AML-193 (cell line): ENCODE measurements around the gene RIMOC1.
A peak's percentile ranks its signal among the peaks of the same experiment; 100 is the strongest.
"Not testable (repeated sequence)": the region's sequence is repeated elsewhere in the genome, so short reads cannot be mapped to it uniquely, and the experiment has no call there.

Experiments used
- DNase-seq, 2 experiments: peaks; one replicate each; lab custom pipeline; 2025; lab: John Stamatoyannopoulos, UW

Gene RIMOC1

DNA sequence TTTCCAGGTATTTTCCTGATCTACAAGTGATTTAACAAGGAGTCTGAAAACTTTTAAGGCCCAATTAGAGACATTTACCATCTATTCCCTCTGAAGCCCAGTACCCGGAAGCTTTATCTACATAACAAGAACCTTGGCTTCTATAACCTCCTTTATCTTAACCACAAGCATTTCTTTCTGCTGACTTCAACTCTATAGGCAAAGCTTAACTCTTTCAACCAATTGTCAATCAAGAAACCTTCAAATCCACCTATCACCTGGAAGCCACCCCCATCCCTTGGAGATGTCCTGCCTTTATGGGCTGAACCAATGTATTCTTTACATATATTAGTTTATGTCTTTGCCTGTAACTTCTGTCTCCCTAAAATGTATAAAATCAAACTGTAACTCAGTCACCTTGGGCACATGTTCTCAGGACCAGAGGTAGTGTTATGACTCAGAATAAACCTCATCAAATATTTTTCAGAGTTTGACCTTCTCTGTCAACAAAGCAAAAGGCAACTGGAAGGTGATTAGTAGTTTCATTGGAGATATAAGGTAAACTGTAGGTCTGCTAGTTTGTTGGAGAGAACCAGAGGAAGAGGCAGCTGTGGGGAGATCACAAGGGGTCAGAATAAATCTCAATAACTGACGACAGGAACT, 13.0 kb upstream of the RIMOC1 start:
- no peak for DNase-seq

DNA sequence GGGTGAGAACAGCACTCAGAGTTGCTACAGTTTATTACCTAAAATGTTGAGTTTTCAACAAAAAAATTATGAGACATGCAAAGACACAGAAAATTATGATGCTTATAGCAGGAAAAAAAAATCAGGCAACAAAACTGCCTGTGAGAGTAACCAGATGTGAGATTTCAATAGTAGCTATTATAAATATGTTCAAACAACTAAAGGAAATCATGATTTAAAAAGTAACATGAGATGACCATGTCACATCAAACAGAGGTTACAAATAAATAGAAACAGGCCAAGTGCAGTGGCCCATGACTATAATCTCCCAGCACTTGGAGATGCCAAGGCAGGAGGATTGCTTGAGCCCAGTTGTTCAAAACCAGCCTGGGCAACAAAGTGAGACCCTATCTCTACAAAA, 12.1 kb upstream of the RIMOC1 start:
- no peak for DNase-seq

DNA sequence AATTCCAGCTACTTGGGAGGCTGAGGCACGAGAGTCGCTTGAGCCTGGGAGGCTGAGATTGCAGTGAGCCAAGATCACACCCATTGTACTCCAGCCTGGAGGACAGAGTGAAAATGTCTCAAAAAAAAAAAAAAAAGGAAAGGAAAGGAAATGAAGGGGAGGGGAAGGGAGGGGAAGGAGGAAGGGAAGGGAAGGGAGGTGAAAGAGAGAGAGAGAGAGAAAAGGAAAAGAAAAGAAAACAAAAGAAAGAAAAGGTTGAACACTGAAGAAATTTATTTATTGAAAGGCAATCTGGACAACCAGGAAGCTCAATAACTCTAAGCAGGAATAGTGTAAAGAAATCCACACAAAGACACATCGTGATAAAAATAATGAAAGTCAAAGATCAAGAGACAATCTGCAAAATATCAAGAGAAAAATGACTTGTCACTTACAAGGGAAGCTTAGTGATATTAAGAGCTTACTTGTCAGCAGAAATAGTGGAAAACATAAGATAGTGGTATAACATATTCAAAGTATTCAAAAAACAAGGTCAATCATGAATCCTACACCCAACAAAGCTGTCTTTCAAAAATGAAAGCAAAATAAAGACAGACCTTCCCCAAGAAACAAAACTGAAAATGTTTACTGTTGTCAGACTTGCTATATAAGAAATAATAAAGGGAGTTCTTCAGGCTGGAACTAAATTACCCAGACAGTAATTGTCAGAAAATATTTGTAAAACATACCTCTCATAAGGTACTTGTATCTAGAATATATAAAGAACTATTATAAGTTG, 10.9 kb upstream of the RIMOC1 start:
- no peak for DNase-seq

DNA sequence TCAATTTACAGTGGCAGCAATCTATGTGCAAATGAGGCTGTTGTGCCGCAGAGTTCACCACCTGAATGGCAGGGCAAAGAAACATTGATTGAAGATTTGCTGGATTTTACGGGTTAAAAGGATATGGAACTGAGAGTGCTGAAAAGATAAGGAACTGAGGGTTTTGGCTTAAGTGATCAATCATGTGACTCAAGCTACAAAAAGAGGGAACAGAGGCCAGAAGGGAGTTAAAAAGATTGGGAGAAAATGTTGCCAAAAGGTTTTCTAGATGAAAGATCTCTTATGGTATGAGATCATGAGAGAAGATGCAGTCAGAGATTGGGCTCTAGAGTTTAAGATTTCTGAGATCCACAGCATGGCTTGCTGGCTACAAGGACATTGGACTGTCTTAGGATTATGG, 7.9 kb upstream of the RIMOC1 start:
- no peak for DNase-seq

DNA sequence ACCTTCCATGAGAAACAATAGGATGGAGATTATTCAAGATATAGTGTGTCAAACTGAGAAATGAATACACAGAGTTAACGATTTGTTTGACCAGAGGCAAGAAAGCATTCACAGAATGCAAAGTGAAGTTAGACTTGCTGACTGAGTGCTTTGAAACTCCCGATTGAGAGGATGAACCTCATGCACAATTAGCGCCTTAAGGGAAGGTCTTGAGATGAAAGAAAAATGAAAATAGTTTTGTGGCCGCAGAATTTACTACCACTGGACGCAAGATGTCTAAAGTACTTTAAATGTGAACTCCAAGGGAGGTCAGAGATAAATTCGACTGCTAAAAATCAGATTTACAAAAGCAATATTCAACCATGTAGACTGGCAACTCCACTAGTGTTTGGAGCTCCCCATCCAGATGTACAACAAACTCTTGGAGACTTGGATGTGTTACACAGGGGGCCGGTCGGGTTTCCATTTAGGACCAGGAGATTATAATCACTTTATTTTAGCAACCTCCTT, 707 bp upstream of the RIMOC1 start:
- DNase-seq, result no peak

DNA sequence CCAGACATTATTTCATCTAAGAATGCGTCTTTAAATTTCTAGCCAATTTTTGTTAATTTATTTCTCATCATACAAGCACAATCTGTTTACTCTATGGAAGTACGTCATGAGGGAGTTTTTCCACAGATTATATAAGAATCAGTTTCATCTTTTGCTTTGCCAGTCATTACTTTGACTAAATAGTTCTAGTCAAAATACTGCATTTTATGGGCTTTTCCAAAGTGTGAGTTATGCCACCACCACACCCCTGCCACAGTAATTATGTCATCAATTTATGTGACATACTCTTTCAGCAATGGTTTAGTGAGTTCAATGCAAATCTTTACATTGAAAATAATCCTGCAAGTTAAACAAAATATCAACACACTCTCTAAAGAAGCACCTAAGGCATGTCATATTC, 2.0 kb downstream of the RIMOC1 start:
- no peak for DNase-seq

DNA sequence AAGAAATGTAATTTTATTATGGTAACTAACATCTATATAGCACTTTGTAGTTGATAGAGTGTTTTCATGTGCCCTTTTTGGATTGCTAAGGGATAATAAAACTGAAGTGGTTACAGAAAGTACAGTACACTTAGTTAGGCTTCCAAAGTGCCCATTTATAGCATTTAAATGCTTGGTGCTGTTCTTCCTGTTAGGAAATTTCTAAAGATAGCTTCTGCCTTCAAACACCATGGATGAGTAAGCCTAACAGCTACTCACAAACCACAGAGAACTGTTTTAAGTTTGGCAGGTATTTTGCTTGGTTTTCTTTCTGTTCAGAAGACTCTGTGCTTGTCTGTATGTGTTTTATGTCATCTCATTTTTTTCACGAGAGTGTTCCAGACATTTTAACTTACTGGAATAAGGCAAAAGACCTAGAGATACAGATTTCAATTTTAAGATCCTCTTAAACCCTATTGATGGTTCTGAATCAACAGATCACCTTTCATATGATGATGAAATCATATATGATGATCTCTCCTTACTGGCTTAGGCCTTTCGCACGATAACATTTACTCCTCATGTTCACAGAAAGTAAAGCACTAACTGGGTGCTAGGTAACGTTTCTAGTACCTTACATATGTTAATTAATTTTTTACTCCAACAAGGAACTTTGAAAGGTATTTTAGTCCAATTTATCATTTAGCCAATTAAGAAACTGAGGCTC, 4.4 kb downstream of the RIMOC1 start:
- DNase-seq, result peak; percentile 13 to 33

DNA sequence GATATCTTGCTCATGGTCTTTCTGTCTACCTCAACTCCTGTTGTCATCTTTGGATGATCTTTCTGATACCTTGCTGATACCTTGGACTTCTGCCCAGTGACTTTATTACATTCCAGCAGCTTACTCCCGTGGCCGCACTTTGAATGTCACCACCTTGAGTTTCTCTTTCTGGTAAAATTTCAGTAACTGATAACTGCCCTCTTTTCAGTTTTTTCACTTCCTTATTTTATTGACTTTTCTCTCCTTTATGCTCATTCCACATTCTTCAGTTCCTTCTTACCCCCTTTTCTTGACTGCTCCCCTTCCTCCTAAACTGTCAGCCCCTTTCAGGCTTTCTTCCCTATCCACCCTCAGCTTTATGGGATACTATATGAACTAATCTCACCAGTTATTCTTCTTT, 14.0 kb downstream of the RIMOC1 start:
- DNase-seq, result no peak

DNA sequence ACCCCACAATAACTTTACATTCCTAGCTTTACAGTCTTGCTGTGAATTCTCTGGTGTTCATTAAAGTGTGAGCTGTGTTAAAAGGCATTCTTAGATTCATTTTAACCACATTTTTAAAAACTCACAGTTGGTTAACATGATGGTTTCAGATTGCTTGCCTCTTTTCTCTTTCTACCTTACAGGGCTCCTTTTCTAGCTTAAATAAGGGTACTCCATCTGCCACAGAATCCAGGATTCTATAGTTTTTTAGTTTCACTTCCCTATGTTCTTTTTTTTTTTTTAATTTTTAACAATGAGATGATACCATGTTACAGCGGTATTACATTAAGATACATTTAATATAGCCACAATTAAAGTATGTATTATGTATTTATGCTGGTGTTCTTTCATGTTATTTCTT, 17.0 kb downstream of the RIMOC1 start:
- DNase-seq, result no peak

DNA sequence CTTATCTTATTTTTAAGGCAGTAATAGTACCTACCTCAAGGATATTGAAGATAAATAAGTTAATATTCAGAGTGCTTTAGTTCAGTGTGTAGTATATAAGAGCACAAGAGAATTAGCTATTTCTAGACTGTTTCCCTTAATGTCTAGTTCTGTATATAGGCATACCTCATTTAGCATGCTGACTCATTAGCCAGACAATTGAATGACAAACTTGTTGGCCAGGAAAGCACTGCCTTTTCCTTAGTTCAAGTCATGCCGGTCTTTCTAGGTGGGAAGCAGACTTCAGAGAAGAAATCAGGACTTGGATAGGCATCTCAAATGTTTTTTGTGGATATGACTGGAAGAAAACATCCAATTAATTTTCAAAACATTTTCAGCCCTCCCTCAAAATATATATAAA, 17.7 kb downstream of the RIMOC1 start:
- no peak for DNase-seq

DNA sequence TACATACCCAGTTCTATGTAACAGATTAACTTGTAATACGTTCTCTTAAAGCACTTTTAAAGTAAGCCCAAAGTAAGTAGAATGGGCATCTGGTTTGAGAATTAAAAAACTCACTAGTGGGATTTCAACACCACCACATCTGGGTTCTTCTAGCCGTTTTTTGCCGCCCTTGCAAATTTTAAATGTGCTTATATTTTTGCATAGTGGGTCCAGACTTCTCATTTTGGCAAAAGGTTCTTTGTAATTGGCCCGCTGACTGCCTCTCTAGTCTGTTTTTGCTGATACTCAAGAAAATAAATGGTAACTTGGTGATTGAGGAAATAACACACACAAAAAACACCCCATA, 20.4 kb downstream of the RIMOC1 start:
- no peak for DNase-seq

DNA sequence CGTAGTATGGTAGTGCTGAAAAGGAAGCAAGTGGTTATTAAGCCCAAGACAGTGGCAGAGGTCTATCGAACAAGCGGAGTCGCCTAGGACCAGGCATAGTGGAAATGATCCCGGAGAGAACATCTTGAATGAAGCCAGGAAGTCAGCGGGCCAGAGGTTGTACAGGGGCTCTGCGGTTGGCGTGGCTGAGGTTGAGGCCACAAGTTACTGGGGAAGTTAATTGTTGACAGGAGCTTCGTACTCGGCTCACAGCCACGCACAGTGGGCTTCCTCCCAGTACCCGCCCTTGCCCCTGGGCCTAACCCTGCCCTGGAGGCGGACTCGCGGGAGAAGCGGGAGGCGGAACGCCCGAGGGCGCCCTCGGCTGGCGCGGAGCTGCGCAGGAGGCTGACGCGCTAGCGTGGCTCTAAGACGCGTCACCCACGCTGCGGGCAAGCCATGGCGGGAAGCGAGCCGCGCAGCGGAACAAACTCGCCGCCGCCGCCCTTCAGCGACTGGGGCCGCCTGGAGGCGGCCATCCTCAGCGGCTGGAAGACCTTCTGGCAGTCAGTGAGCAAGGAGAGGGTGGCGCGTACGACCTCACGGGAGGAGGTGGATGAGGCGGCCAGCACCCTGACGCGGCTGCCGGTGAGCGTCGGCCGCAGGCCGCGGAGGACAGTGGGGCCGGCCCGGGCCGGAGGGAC, 20.9 kb downstream of the RIMOC1 start, which contains the start of gene FBXO4:
FBXO4 (plus strand) TSS at position 410 of the 683 bp plus-strand sequence; CDS start at position 439, 29 bp downstream.
- DNase-seq, result peak; percentile 84

DNA sequence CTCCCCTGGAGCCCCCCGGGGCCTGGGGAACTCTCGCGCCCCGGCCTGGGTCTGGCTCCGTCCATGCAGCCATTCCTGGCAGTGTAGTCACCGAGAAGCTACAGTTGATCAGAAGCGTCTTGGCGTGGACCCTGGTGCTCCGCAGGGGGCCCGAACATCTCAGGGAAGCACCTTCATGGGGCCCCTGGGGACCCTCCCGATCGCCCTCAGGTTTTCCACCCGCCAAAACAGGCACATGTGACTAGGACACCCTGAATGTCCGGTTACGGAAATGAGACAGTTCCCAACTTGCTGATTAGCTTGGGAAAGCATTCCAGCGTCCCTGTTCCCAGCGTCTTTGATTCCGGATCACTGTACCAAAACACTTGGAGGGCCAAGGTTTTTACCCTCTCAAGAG, 21.4 kb downstream of the RIMOC1 start:
- no peak for DNase-seq

DNA sequence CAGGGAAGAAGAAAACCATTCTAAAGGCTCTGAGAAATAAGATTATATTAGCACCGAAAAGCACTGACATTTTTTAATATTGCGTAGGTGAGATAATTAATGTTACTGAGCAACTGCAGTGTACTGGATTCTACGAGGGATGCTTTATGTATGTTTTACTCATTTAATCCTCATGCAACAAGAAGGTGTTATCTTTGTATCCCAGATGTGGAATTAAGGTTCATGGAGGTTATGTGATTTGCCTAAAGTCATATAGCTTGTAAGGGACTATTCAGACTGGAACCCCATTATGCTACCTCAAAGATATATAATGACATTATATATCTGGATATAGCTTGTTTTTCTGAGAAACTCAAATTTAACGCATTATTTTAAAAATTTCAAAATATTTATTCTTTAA, 23.5 kb downstream of the RIMOC1 start:
- no peak for DNase-seq

DNA sequence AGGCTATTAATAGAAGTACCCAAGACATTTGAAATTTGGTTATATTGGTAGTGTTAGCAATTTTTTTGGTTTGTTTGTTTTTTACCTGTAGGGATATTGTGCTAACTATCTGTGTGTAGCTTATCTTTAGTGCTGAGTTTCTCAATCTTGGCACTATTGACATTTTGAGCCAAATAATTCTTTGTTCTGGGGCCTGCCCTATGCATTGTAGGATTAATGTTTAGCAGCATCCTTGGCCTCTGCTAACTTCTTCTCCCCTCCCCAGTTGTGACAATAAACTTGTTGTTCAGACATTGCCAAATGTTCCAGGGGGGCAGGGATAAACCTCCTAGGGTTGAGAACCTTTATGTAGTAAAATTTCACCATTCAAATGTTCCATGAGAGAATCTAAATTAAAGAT, 24.9 kb downstream of the RIMOC1 start:
- no peak for DNase-seq

DNA sequence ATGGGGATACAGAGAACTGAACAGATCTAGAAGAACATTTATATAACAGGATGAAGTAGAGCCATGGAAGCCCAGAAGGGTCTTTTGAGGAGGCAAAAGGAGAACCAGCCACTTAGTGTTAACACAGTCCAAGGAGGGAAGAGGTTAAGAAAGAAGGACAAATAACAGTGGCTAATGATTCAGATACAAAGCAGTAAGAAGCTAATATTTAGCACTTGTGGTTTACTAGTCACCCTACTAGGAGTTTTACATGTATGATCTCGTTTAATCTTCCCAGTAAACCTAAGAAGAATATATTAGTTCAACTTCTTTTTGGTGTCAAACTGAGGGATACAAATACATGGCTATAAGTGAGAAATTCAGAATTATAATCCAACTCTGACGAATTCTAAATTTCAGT, 28.6 kb downstream of the RIMOC1 start:
- DNase-seq, result no peak

DNA sequence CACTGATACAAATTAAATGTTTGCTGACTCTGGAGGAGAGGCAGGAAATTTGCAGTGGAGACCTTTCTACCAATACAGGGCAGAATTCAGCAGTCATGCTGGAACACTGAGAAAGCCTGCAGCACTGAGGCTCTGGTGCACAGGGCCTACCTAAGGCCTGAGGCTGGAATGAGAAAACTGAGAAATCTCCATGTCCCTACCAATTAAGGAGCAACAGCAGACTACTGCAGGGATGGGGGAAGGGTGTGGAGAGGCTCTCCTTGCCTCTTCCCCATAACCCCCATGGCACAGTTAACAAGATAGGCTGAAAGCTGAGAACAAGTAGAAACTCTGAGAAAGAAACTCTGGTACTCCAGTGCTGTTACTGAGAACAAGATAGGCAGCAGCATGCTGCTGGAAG, 31.4 kb downstream of the RIMOC1 start:
- DNase-seq, result no peak

DNA sequence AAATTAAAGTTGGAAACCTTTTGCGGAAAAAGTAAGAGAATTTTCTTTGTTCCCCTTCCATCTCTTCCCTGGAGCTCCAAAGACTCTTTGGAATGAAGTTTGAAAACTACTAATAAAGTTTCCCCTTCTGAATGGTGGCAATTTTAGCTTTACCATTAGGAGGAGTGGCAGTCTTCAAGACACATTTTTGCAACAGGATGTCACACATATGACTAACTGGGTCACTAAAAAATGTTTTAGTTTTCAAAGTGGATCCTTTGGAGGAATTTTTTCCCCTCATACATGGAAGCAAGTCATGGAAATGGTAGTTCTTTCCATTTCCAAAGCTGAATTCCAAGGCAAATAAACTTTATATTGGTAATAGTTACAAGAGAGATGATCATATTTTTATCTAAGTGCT, 36.5 kb downstream of the RIMOC1 start:
- DNase-seq, result no peak

DNA sequence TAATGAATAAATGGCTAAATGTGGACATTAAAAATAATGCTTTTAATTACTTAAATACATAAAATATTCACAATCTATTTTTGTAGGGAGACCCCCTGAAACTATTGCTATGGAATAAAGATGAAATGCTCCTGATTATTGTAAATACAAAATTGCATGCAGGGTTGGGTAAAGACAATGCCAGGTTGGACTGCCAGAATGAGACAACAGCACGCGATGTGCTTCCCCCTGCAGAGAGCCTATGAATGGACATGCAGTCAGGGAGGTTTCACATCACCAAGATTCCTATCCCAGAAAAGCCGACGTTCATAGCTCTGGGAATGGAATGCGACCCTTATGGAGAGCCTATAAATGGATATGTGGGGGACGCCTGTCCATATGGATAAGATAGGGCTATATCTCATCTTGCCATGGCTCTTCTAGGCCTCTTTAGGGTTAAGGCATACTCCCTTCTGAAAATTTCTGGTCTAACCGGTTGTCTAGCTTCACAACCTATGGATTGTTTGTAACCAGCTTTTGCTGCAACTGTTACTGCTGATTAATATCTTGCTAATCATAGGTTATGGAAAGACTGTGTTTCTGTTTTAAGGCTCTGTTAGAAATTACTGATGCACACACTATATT, 41.3 kb downstream of the RIMOC1 start:
- DNase-seq, result not testable (repeated sequence)

DNA sequence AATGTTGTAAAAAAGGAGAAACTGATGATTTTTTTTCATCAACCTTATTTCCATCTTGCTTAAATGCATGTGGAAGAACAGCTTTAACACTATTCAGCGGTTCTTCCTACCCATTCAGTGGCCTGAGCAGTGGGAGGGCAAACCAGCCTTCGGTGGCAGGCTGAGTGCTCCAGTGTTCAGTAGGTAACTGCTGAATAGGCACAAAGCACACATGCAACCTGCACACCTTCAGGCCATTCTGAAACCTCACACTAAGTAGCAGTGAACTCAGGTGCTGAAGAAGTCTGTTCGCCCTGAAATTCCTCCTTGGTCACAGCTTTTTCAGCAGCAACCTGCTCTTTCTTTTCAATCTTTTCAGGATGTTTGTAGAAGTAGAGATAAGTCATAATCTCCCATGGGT, 47.1 kb downstream of the RIMOC1 start:
- no peak for DNase-seq
